Measurements from ENCODE around the gene MPPED1.

GRCh38 chr22:43446916-43447315 lies 35.1 kb downstream of the MPPED1 start:
- TF ChIP-seq, protein P1, sequence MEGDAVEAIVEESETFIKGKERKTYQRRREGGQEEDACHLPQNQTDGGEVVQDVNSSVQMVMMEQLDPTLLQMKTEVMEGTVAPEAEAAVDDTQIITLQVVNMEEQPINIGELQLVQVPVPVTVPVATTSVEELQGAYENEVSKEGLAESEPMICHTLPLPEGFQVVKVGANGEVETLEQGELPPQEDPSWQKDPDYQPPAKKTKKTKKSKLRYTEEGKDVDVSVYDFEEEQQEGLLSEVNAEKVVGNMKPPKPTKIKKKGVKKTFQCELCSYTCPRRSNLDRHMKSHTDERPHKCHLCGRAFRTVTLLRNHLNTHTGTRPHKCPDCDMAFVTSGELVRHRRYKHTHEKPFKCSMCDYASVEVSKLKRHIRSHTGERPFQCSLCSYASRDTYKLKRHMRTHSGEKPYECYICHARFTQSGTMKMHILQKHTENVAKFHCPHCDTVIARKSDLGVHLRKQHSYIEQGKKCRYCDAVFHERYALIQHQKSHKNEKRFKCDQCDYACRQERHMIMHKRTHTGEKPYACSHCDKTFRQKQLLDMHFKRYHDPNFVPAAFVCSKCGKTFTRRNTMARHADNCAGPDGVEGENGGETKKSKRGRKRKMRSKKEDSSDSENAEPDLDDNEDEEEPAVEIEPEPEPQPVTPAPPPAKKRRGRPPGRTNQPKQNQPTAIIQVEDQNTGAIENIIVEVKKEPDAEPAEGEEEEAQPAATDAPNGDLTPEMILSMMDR (IDR thresholded peaks at IDR 0.05; ENCODE audit: poor library complexity): no peak
- TF ChIP-seq EZH2phosphoT487 (IDR thresholded peaks at IDR 0.05; ENCODE audit: low read depth, severe bottlenecking, unreplicated experiment): no peak

Data from hepatocyte (in vitro differentiated cells).